ENCODE data around the gene NOP14. TPM values are rescaled to one million over a fixed set of nuclear protein-coding genes. Genes with fewer than 3 reads are reported as not detected.

NOP14 gene
- total and polyA plus RNA-seq, 3 donors from 2014 or later = 15.0 to 25.4 (median 17.4) TPM

GRCh38 chr4:2982012-2982411 lies 18.8 kb upstream of the NOP14 start:
- no peak for TF ChIP-seq CTCF (IDR thresholded peaks at IDR 0.05)
- intact Hi-C loops (cut with DNase I; ENCODE audit: low total_unique reads) = no loop called here
- WGBS, 2 donors = 80 to 95% methylated on average over 2 to 4 of the region's 4 CpGs
- no peak overlapping the region for H3K27ac ChIP-seq
- peaks cover 2% of the 10 kb centered on the region for H3K4me1 ChIP-seq
- H3K27me3 ChIP-seq = no peaks in the 10 kb centered on the region
- no peak overlapping the region for H3K4me3 ChIP-seq
- H3K9me3 ChIP-seq = no peaks in the 10 kb centered on the region
- H3K36me3 ChIP-seq (ENCODE audit: low read depth, missing control alignments) = no peaks in the 10 kb centered on the region
- no peak for DNase-seq

DNA sequence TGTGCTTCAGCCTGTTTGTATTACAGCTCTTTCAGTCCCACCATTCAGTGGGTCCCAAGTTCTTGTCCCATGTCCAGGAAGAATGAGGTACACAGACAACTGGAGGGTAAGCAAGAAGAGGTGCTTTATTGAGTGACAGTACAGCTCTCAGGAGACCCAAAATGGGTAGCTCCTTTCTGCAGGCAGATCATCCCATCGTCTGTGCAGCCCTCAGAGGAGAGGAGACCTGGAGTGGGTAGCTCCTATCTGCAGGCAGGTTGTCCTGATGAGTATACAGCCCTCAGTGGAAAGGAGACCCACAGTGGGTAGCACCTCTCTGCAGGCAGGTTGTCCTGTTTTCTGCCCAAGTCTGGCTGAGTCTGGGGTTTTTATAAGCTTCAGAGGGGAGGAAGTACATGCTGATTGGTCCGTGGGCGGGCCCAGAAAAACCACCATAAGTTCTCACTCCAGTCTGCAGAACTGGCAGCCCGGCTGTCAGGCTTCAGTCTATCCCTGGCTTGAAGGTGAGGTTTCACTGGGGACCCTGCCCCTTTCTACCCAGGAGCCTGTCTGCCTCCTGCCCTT lies 18.1 kb upstream of the NOP14 start:
- Histone ChIP-seq H3K4me1 (peaks cover 5% of the 10 kb centered on the region), H3K9me3 (no peaks in the 10 kb centered on the region), H3K27ac (no peak overlapping the region), H3K4me3 (no peak overlapping the region), H3K27me3 (no peaks in the 10 kb centered on the region), H3K36me3 (ENCODE audit: low read depth, missing control alignments) (no peaks in the 10 kb centered on the region)
- 73 to 91% methylated on average over 2 to 4 of the region's 4 CpGs for WGBS, 2 donors
- DNase-seq = no peak
- TF ChIP-seq POLR2A (IDR thresholded peaks at IDR 0.05) = no peak
- TF ChIP-seq CTCF (IDR thresholded peaks at IDR 0.05) = no peak
- intact Hi-C loops (cut with DNase I; ENCODE audit: low total_unique reads) = no loop called here

DNA sequence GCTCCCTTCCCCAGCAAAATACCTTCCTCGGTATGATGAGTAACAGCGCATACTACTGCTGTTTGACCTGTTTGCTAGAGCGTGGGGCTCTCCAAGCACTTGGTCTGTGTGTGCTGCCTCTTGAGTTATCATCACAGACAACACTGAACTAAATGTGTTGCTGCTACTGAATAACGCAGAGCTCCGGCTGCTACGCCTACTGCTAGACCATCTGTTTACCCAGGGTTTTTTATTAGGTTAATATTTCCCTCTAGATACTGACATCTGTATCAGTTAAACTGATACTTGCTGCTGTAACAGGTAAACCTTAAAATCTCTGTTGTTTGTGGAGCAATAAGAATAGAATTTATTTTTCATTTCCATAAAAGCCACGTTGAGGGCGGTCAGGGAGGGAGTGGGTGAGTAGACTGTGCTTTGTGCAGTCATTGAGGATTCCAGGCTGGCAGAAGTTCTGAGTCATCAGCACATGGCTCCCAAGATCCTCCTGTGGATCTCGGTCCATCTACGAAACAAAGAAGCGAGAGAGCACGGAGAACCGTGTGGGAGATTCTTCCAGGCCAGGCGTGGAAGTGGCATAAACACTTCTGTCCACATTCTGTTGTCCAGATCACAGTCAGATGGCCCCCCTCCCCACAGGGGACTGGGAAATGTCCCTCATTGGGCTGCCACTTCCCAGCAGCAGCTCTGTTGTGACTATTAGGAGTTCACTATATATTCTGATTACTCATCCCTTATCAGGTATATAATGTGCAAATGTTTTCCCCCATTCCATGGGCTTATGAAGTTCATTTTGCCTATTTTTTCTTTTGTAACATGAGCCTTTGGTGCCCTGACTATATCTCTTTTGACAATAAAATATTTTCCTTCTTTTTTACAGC lies 14.2 kb upstream of the NOP14 start:
- DNase-seq = no peak
- intact Hi-C loops (cut with DNase I; ENCODE audit: low total_unique reads) = no loop called here
- Histone ChIP-seq H3K4me1 (peaks cover 14% of the 10 kb centered on the region), H3K36me3 (ENCODE audit: low read depth, missing control alignments) (no peaks in the 10 kb centered on the region), H3K9me3 (no peaks in the 10 kb centered on the region), H3K27ac (peak overlapping the region in 1 of 2 donors; percentile 25), H3K27me3 (no peaks in the 10 kb centered on the region), H3K4me3 (no peak overlapping the region)
- WGBS, 2 donors = 82 to 84% methylated on average over 14 of the region's 14 CpGs
- TF ChIP-seq POLR2A (IDR thresholded peaks at IDR 0.05) (no peak), CTCF (IDR thresholded peaks at IDR 0.05) (no peak)

GRCh38 chr4:2971275-2971674 lies 8.1 kb upstream of the NOP14 start:
- DNase-seq = no peak
- TF ChIP-seq CTCF (IDR thresholded peaks at IDR 0.05) (no peak), POLR2A (IDR thresholded peaks at IDR 0.05) (no peak)
- no peaks in the 10 kb centered on the region for H3K9me3 ChIP-seq
- H3K4me3 ChIP-seq = no peak overlapping the region
- peak overlapping the region in 1 of 2 donors; percentile 61 for H3K27ac ChIP-seq
- H3K27me3 ChIP-seq = no peaks in the 10 kb centered on the region
- no peaks in the 10 kb centered on the region for H3K36me3 ChIP-seq (ENCODE audit: low read depth, missing control alignments)
- WGBS, 2 donors = 64 to 84% methylated on average over 3 of the region's 3 CpGs
- intact Hi-C loops (cut with DNase I; ENCODE audit: low total_unique reads) = no loop called here
- peaks cover 11% of the 10 kb centered on the region for H3K4me1 ChIP-seq

All from testis (tissue), 3 donors.